ENCODE results near the gene OR6B1. TPM values are rescaled to one million over a fixed set of nuclear protein-coding genes. Genes with fewer than 3 reads are reported as not detected.

OR6B1 gene
- total and polyA plus RNA-seq, 9 of the 15 experiments (the other 6 are each of a cell fraction or from before 2014, with no cell fraction given): not detected

- in situ Hi-C loops (cut with MboI) (no loop called here), intact Hi-C loops (cut with micrococcal nuclease) (no loop called here)
- no TSS peak for BruUV-seq (replicated peaks)
- Histone ChIP-seq H3K27ac (ENCODE audit: extremely low read depth, low read depth, low read length) (no peak overlapping the region), H3K79me2 (ENCODE audit: control insufficient read depth, insufficient read depth, low read length) (no peaks in the 10 kb centered on the region), H3K4me1 (replicated peaks in 1 of 2; ENCODE audit: control insufficient read depth in 2 of 2, insufficient read depth in 2 of 2, low read length in 2 of 2) (no peaks in the 10 kb centered on the region), H3K9ac (ENCODE audit: insufficient read depth in 1 of 2, low read depth in 2 of 2, low read length in 2 of 2) (no peak overlapping the region), H3K9me1 (ENCODE audit: control insufficient read depth, insufficient read depth, low read length) (no peaks in the 10 kb centered on the region), H3K4me2 (ENCODE audit: insufficient read depth, low read length) (no peak overlapping the region), H3K36me3 (ENCODE audit: control insufficient read depth, insufficient read depth, low read length) (no peaks in the 10 kb centered on the region), H3K9me3 (replicated peaks; ENCODE audit: control insufficient read depth, insufficient read depth, low read depth, low read length) (no peaks in the 10 kb centered on the region), H4K20me1 (replicated peaks; ENCODE audit: control insufficient read depth, insufficient read depth, low read length) (no peaks in the 10 kb centered on the region), H3K4me3 (no peak overlapping the region), H2AFZ (ENCODE audit: low read depth, low read length) (no peak overlapping the region), H3K27me3 (ENCODE audit: control insufficient read depth in 2 of 2, insufficient read depth in 2 of 2, low read length in 2 of 2) (no peaks in the 10 kb centered on the region; a peak in 1 of 5 replicates)
- CTCF ChIA-PET (ENCODE audit: low intra/inter-chr PET ratio): no interaction called here
- ATAC-seq: no peak
- TF ChIP-seq TAF1 (IDR thresholded peaks at IDR 0.05; ENCODE audit: control insufficient read depth, extremely low read depth, insufficient read depth, low read length, severe bottlenecking): no peak
- TF ChIP-seq MXD1 (CRISPR knock-in tag; IDR thresholded peaks at IDR 0.05; ENCODE audit: borderline replicate concordance, poor library complexity, severe bottlenecking): no peak
- no peak for TF ChIP-seq ZNF655 (CRISPR knock-in tag; IDR thresholded peaks at IDR 0.05)
- no peak for TF ChIP-seq LCOR (CRISPR knock-in tag; IDR thresholded peaks at IDR 0.05)
- no peak for TF ChIP-seq PRDM10 (IDR thresholded peaks at IDR 0.05; ENCODE audit: partially characterized antibody)
- no peak for TF ChIP-seq TGIF2 (CRISPR knock-in tag; IDR thresholded peaks at IDR 0.05)
- DNase-seq (ENCODE audit: extremely low read depth in 1 of 4, low spot score in 3 of 4): no peak
- POLR2A ChIA-PET: no interaction called here
- WGBS (ENCODE audit: insufficient coverage, low coverage, missing lambda C conversion rate): 0% methylated on average over 1 of the region's 1 CpG
- FAIRE-seq: no peak
Measured at GRCh38 chr7:144036302-144036885, 36.3 kb downstream of the OR6B1 start.
